HepG2 (cell line): ENCODE results near the gene CCDC88A. TPM values are rescaled to one million over a fixed set of nuclear protein-coding genes. Genes with fewer than 3 reads are reported as not detected.

Experiments
- GTF3A ChIP-seq: sonication (generic); formaldehyde crosslinking; conservative IDR thresholded peaks from 2 replicates; pipeline ENCODE4 v1.4.0; 2020; ENCODE audit warnings: mild to moderate bottlenecking, missing genetic modification reagents
- IKZF4 ChIP-seq: sonication (generic); formaldehyde crosslinking; IDR thresholded peaks from 2 replicates; pipeline ENCODE4 v1.5.1; 2020; ENCODE audit warnings: borderline replicate concordance, mild to moderate bottlenecking, low read depth, missing genetic modification reagents; ENCODE audit errors: not compliant biosample characterization
- ISX ChIP-seq: sonication (generic); formaldehyde crosslinking; conservative IDR thresholded peaks from 2 replicates; pipeline ENCODE4 v1.5.0; 2020; ENCODE audit warnings: missing genetic modification reagents
- MED13 ChIP-seq: sonication (generic); formaldehyde crosslinking; IDR thresholded peaks from 2 replicates; pipeline ENCODE4 v1.5.0; 2020; ENCODE audit warnings: missing genetic modification reagents
- NFIC ChIP-seq: IDR thresholded peaks from 2 replicates; pipeline ENCODE4 v1.6.1; 2012; ENCODE audit warnings: mild to moderate bottlenecking, low read length, inconsistent platforms
- POLR2G ChIP-seq: fragments of 200-400 bp; formaldehyde crosslinking; IDR thresholded peaks from 2 replicates; pipeline ENCODE4 v1.6.1; 2018; ENCODE audit warnings: mild to moderate bottlenecking, low read depth, low read length, moderate library complexity
- RBM22 ChIP-seq: fragments of 200-400 bp; formaldehyde crosslinking; optimal IDR thresholded peaks from 2 replicates; pipeline ENCODE3; 2017; ENCODE audit warnings: mild to moderate bottlenecking, low read length, moderate library complexity
- SMARCC2 ChIP-seq: fragments of 450-650 bp; IDR thresholded peaks from 2 replicates; pipeline ENCODE4 v1.6.1; 2017; ENCODE audit warnings: antibody characterized with exemption, mild to moderate bottlenecking
- SOX5 ChIP-seq: IDR thresholded peaks from 2 replicates; pipeline ENCODE4 v1.6.1; 2016; ENCODE audit warnings: borderline replicate concordance
- SUZ12 ChIP-seq: fragments of 150-350 bp; IDR thresholded peaks from 2 replicates; pipeline ENCODE4 v1.6.1; 2014; ENCODE audit warnings: low read depth, low read length
- TCF12 ChIP-seq, 2 experiments: fragments of 450-650 bp in 1 of 2; sonication (generic) in 1 of 2; formaldehyde crosslinking in 1 of 2; IDR thresholded peaks; 2 replicates each; pipeline versions ENCODE4 v1.6.1 to v1.8.0; 2017 to 2022; ENCODE audit warnings: antibody characterized with exemption in 1 of 2, mild to moderate bottlenecking in 1 of 2, missing genetic modification reagents in 1 of 2, moderate library complexity in 1 of 2
- THYN1 ChIP-seq: sonication (generic); formaldehyde crosslinking; IDR thresholded peaks from 2 replicates; pipeline ENCODE4 v1.8.1; 2023; ENCODE audit warnings: low read depth, mild to moderate bottlenecking, moderate library complexity, missing genetic modification reagents, borderline replicate concordance
- YEATS2 ChIP-seq: sonication (generic); formaldehyde crosslinking; IDR thresholded peaks from 2 replicates; pipeline ENCODE4 v1.4.0; 2020; ENCODE audit warnings: missing genetic modification reagents, borderline replicate concordance
- ZNF232 ChIP-seq: sonication (generic); formaldehyde crosslinking; IDR thresholded peaks from 2 replicates; pipeline ENCODE4 v1.4.0; 2020; ENCODE audit warnings: missing genetic modification reagents, borderline replicate concordance
- ZNF350 ChIP-seq: sonication (generic); formaldehyde crosslinking; IDR thresholded peaks from 2 replicates; pipeline ENCODE4 v1.4.0; 2020; ENCODE audit warnings: mild to moderate bottlenecking, low read depth, missing genetic modification reagents, borderline replicate concordance
- ZNF468 ChIP-seq: sonication (generic); formaldehyde crosslinking; IDR thresholded peaks from 2 replicates; pipeline ENCODE4 v1.8.0; 2022; ENCODE audit warnings: mild to moderate bottlenecking, moderate library complexity, missing genetic modification reagents
- ZNF484 ChIP-seq: sonication (generic); formaldehyde crosslinking; IDR thresholded peaks from 2 replicates; pipeline ENCODE4 v1.5.1; 2020; ENCODE audit warnings: mild to moderate bottlenecking, low read depth, missing genetic modification reagents, borderline replicate concordance
- ZSCAN25 ChIP-seq: sonication (generic); formaldehyde crosslinking; IDR thresholded peaks from 2 replicates; pipeline ENCODE4 v1.8.0; 2022; ENCODE audit warnings: mild to moderate bottlenecking, missing genetic modification reagents
- ZZZ3 ChIP-seq: sonication (generic); formaldehyde crosslinking; IDR thresholded peaks from 2 replicates; pipeline ENCODE4 v1.4.0; 2020; ENCODE audit warnings: missing genetic modification reagents, mild to moderate bottlenecking, borderline replicate concordance
- polyA plus RNA-seq, 8 experiments: library from polyadenylated mRNA; depleted of rRNA in 3 of 8; stranded (reverse) in 7 of 8; unstranded in 1 of 8; fragments of >200 nt; fragmentation: Illumina TruSeq in 4 of 8; extraction: Trizol in 4 of 8; gene quantifications; 2 replicates each; pipeline versions ENCODE4 v1.2.1 to v1.2.3, GENCODE V29; 2011 to 2016; ENCODE audit warnings: low read depth in 4 of 8, missing spikeins in 1 of 8, mixed read lengths in 1 of 8; ENCODE audit not compliant: insufficient read depth in 1 of 8
- total RNA-seq, 5 experiments: library from RNA; depleted of rRNA; stranded (reverse); fragments of >200 nt; fragmentation: Illumina TruSeq; extraction: Trizol; gene quantifications; 2 replicates each; pipeline ENCODE4 v1.2.3, GENCODE V29; 2016; ENCODE audit warnings: low read depth in 1 of 5
- TF ChIP-seq, protein P1 (sequence below), 2 experiments: sonication (generic) in 1 of 2; formaldehyde crosslinking in 1 of 2; IDR thresholded peaks; 2 replicates each; pipeline versions ENCODE4 v1.4.0 to v1.6.1; 2018 to 2020; ENCODE audit warnings: missing genetic modification reagents in 2 of 2, borderline replicate concordance in 1 of 2, low read depth in 1 of 2, mild to moderate bottlenecking in 1 of 2, missing biosample characterization in 1 of 2
- TF ChIP-seq, protein P2 (sequence below): sonication (generic); formaldehyde crosslinking; conservative IDR thresholded peaks from 2 replicates; pipeline ENCODE4 v1.8.0; 2022; ENCODE audit warnings: missing genetic modification reagents
- TF ChIP-seq, protein P3 (sequence below): fragments of 450-650 bp; IDR thresholded peaks from 2 replicates; pipeline ENCODE4 v1.6.1; 2017
- TF ChIP-seq, protein P4 (sequence below): sonication (generic); formaldehyde crosslinking; IDR thresholded peaks from 2 replicates; pipeline ENCODE4 v1.5.0; 2020; ENCODE audit warnings: missing genetic modification reagents

Gene CCDC88A
- total and polyA plus RNA-seq, 2 of the 13 experiments (the other 11 are each of a cell fraction or from before 2014, with no cell fraction given) = 43.2 to 84.1 TPM

DNA sequence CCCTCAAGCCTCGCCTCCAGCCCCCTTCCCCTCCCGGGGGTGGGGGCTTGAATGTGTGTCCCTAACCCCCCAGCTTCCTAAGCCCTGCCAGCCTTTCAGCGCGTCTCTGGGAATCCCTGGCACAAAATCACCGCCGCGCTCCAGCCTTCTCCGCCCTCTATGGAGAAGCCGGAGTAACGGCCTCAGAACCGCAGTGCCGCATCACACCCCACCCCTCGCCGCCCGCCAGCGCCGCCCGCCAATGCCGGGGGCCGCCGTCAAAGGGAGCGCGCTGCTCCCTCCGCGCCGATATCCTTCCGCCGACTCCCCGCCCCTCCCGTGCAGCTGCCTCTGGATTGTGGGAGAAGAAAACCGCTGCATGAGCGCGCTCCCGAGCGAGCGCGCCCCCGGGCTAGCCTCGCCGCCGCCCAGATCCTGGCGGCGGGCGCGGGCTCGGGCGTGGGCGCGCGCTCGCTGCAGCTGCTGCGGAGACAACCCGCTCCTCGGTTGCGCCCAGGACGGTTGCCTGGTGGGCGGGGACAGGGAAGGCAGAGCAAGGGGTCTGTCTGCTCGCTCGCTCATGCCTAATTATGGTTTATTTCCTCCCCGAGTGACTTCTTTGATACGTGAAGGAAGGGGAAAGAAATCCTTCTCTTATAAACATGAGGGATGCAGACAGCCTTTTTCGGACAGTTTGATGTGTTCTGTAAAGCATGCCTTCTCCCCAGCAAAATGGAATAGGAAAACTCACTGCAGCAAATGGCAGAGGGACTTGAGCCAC lies at the start of gene CCDC88A (continued):
- peak; percentile 81 for TF ChIP-seq IKZF4 (CRISPR knock-in tag)
- TF ChIP-seq, protein P1, sequence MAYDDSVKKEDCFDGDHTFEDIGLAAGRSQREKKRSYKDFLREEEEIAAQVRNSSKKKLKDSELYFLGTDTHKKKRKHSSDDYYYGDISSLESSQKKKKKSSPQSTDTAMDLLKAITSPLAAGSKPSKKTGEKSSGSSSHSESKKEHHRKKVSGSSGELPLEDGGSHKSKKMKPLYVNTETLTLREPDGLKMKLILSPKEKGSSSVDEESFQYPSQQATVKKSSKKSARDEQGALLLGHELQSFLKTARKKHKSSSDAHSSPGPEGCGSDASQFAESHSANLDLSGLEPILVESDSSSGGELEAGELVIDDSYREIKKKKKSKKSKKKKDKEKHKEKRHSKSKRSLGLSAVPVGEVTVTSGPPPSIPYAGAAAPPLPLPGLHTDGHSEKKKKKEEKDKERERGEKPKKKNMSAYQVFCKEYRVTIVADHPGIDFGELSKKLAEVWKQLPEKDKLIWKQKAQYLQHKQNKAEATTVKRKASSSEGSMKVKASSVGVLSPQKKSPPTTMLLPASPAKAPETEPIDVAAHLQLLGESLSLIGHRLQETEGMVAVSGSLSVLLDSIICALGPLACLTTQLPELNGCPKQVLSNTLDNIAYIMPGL (CRISPR knock-in tag; IDR thresholded peaks at IDR 0.05; ENCODE audit: borderline replicate concordance in 1 of 2, low read depth in 1 of 2) = peak; percentile 98 to 99
- TF ChIP-seq ZSCAN25 (CRISPR knock-in tag) = peak; percentile 79; the same call in 1 of the 2 replicates
- peak; percentile 71 for TF ChIP-seq RBM22
- TF ChIP-seq, protein P2, sequence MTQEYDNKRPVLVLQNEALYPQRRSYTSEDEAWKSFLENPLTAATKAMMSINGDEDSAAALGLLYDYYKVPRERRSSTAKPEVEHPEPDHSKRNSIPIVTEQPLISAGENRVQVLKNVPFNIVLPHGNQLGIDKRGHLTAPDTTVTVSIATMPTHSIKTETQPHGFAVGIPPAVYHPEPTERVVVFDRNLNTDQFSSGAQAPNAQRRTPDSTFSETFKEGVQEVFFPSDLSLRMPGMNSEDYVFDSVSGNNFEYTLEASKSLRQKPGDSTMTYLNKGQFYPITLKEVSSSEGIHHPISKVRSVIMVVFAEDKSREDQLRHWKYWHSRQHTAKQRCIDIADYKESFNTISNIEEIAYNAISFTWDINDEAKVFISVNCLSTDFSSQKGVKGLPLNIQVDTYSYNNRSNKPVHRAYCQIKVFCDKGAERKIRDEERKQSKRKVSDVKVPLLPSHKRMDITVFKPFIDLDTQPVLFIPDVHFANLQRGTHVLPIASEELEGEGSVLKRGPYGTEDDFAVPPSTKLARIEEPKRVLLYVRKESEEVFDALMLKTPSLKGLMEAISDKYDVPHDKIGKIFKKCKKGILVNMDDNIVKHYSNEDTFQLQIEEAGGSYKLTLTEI (CRISPR knock-in tag) = no peak
- TF ChIP-seq, protein P3, sequence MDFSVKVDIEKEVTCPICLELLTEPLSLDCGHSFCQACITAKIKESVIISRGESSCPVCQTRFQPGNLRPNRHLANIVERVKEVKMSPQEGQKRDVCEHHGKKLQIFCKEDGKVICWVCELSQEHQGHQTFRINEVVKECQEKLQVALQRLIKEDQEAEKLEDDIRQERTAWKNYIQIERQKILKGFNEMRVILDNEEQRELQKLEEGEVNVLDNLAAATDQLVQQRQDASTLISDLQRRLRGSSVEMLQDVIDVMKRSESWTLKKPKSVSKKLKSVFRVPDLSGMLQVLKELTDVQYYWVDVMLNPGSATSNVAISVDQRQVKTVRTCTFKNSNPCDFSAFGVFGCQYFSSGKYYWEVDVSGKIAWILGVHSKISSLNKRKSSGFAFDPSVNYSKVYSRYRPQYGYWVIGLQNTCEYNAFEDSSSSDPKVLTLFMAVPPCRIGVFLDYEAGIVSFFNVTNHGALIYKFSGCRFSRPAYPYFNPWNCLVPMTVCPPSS = no peak
- TF ChIP-seq ZNF232 (CRISPR knock-in tag) = 0 out of 2 replicates have a peak, but pooled peaks have one; percentile 35
- TF ChIP-seq MED13 (CRISPR knock-in tag) = no peak
- no peak for TF ChIP-seq THYN1 (CRISPR knock-in tag)
- TF ChIP-seq SMARCC2 = no peak
- TF ChIP-seq SUZ12 = no peak
- TF ChIP-seq ZZZ3 (CRISPR knock-in tag) = 0 out of 2 replicates have a peak, but pooled peaks have one; percentile 83
- TF ChIP-seq ZNF468 (CRISPR knock-in tag) = no peak
- TF ChIP-seq POLR2G = peak; percentile 98
- TF ChIP-seq NFIC = peak; percentile 51; the same call in 1 of the 2 replicates
- TF ChIP-seq SOX5 (CRISPR knock-in tag) = peak; percentile 85
- peak; percentile 98 for TF ChIP-seq ZNF350
- no peak for TF ChIP-seq GTF3A (CRISPR knock-in tag)
- peak; percentile 94 for TF ChIP-seq YEATS2 (CRISPR knock-in tag)
- no peak for TF ChIP-seq ISX
- no peak for TF ChIP-seq TCF12 (IDR thresholded peaks at IDR 0.05)
- TF ChIP-seq TCF12 (CRISPR knock-in tag; IDR thresholded peaks at IDR 0.05) = 0 out of 2 replicates have a peak, but pooled peaks have one; percentile 83
- TF ChIP-seq, protein P4, sequence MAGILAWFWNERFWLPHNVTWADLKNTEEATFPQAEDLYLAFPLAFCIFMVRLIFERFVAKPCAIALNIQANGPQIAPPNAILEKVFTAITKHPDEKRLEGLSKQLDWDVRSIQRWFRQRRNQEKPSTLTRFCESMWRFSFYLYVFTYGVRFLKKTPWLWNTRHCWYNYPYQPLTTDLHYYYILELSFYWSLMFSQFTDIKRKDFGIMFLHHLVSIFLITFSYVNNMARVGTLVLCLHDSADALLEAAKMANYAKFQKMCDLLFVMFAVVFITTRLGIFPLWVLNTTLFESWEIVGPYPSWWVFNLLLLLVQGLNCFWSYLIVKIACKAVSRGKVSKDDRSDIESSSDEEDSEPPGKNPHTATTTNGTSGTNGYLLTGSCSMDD = no peak
- no peak; the same call in 1 of the 2 replicates for TF ChIP-seq ZNF484 (CRISPR knock-in tag)
